SHP77 (cell line): Measurements from ENCODE around the gene SLC19A3.
"Not testable (repeated sequence)": the region's sequence is repeated elsewhere in the genome, so short reads cannot be mapped to it uniquely, and the experiment has no call there.

Experiments
- DNase-seq, 2 experiments: peaks; one replicate each; lab custom pipeline; 2025; lab: John Stamatoyannopoulos, UW

Gene SLC19A3

DNA sequence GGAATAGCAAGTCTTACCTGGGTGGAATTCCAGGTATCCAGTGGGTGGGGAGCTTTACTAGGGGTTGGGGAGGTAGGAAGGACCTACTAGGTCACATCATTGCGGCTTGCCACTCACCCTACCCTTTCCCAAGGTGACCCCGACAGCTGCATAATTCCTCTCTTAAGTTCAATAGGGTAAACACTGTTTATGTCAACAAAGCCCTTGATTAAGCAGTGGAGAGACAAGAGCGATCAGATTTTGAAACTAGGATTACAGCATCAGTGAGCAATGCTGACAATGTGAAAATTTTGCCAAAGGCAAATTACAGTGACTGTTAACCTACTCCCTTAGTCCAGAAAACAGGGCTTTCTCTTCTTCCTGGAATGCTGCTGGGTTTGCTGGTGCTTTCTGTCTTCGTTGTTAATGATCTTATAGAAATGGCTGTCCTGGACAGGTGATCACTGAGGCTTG lies 14.5 kb downstream of the SLC19A3 start:
- DNase-seq = no peak

DNA sequence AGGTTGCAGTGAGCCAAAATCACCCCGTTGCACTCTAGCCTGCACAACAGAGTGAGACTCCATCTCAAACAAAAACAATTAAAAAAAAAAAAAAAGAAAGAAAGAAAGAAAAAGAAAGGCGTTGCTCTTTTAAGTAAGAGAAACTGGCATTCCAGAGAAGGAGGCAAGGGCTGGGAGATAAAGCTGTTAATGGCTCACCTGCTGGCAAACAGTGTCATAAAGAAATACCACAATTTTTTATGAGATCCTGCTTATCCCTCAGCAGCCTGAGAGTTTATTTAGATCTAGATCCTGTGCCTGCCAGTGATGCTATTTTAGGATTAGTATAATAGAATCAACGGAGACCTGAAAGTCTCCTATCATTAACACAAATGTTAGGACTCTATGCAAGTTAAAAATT lies 16.3 kb downstream of the SLC19A3 start:
- DNase-seq = no peak

DNA sequence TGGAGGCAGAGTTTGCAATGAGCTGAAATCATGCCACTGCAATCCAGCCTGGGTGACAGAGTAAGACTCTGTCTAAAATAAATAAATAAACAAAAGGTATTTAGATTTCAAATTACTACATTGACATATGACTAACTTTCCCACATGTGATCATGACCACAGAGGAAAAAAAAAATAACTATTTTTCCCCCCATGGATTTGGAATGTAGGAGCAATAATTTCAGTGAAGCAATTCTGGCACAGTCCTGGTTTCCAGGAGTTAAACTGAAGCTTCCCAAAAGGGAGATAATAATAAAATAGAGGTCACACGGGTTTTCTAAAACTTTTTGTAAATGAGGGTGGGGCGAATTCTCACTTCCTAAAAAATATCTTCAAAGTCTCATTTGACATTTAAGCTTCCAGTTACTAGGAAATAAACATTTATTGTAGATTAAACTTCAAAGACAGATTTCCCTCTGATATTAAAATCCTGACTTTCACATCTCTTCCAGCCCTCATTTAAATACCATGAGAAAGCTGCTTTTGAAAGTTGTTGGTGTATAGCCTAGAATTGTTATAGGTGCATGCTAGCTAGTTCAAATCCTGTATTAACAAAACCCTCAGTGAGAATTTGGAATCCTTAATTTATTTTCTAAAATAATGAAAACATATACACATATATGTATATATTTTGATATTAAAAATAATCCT lies 20.7 kb downstream of the SLC19A3 start:
- DNase-seq = no peak

DNA sequence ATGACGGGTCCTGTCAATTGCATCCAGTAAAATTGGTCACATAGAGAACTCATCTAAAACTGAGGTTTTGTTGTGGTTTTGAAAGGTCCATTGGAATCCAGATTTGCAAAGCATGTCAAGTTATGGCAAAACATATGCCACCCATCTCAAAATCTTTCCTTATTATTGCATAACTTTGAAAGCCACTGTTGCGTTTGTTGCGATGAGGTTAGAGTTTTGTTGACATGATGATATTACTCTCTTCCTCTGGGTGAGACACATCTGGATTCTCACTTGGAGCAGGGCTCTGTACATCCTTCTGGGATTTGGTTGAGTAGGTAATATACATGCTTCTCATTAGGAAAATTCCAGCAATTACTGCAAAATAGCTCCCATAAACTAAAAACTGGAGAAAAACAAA lies 30.6 kb downstream of the SLC19A3 start:
- DNase-seq = no peak

DNA sequence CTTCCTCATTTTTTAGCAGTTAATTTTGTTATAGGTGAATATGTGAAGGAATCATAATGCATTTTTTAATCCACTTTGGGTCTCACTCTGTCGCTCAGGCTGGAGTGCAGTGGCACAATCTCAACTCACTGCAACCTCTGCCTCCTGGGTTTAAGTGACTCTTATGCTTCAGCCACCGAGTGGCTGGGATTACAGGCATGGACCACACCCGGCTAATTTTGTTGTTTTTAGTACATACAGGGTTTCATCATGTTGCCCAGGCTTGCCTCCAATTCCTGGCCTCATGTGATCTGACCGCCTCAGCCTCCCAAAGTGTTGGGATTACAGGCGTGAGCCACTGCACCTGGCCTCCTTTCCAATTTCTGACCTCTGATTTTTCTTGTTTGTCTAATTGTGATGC lies 33.6 kb downstream of the SLC19A3 start:
- no peak for DNase-seq

DNA sequence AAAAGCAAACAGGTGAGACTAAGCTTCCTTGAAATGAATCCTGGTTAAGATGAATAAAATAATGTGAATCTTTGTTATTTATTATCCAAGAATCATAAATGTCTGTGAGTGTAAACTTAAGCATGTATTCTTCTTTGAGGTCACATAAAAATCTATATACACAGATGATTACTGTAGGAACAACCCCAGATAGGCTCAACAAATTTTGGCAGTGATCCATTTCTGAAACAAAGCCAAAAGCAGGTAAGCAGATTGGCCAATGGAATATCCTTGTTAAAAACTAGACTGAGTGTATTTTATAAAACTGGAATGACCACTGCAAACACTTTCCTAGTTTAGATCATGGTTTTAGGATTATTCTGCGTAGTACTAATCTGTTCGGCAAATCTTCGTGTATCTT lies 39.9 kb downstream of the SLC19A3 start:
- no peak for DNase-seq

DNA sequence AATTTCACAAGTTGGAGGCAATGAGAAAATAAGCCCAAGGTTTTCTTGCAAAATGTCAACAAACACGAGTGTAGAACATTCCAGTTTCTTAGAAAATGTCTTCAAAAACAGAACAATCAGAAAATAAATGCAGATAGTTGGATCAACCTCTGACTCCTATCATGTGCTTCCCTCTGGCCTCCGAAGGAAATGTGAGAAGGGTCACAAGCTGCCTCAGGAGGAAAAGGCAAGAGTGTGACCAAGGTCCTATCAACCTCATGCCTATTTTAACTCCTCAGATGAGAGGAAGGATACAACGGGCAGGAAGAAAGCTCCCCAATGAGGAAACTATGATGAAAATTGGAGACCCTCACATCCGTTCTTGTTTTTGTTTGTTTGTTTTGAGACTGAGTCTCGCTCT lies 43.3 kb downstream of the SLC19A3 start:
- DNase-seq = no peak

DNA sequence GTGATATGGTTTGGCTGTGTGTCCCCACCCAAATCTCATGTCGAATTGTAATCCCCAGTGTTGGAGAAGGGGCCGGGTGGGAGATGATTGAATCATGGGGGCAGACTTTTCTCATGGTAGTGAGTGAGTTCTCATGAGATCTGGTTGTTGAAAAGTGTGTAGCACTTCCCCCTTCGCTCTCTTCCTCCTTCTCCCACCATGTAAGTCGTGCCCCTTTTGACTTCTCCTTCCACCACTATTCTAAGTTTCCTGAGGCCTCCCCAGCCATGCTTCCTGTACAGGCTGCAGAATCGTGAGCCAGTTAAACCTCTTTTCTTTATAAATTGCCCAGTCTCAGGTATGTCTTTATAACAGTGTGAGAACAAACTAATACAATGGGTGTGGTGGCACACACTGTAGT lies 44.2 kb downstream of the SLC19A3 start:
- not testable (repeated sequence) for DNase-seq

DNA sequence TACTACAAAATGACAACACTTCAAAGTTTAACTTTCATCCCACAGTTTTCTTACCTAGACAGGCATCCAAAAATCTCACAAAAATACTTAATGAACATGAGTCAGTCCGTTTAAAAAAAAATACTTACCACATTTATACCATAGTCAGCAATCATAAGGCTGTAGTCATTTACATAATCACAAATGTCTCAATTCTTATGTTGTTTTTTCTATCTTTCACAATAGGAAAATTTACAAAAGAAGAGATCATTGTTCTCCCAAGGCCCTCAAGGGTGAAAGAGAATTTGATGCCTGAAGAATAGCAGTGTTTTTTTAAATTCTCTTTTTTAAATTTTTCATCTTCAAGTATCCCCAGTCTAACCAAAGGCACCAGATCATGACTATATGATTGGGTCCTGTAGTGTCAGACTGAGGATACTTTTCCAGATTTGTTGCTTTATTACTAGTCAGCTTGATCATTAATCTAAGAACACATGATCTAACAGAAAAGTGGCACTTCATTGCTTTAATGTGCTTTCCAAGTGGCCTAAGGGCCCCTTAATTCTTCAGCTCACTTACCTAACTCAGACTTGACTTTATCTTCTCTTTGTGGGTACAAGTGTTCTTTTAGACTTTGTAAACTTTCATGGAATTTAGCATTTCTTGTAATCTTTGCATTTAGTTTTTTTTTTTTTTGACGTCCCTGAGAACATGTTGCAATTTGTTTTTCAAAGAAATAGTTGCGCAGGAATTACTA lies 46.5 kb downstream of the SLC19A3 start:
- no peak for DNase-seq

DNA sequence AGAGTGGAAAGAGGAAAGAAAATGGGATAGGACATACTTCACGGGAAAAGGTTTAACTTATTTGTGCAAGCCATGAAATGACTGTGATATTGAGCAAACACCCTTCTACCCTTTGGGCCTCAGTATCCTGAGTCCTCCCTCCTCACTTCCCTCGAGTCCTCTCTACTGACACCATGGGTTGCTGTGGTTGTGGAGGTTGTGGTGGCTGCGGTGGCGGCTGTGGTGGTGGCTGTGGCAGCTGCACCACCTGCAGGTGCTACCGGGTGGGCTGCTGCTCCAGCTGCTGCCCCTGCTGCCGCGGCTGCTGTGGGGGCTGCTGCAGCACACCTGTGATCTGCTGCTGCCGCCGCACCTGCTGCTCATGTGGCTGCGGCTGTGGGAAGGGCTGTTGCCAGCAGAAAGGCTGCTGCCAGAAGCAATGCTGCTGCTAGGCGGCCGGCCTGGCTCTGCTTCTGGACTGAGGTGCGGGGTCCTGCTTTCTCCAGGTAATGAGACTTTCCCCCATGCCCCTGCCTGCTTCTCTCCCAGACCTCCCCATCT lies 51.1 kb downstream of the SLC19A3 start, which contains the start of gene SCYGR5:
Gene SCYGR5 (plus strand): TSS at position 174 of the 540 bp plus-strand sequence. CDS start 0 bp downstream, at position 174.
- not testable (repeated sequence) for DNase-seq

DNA sequence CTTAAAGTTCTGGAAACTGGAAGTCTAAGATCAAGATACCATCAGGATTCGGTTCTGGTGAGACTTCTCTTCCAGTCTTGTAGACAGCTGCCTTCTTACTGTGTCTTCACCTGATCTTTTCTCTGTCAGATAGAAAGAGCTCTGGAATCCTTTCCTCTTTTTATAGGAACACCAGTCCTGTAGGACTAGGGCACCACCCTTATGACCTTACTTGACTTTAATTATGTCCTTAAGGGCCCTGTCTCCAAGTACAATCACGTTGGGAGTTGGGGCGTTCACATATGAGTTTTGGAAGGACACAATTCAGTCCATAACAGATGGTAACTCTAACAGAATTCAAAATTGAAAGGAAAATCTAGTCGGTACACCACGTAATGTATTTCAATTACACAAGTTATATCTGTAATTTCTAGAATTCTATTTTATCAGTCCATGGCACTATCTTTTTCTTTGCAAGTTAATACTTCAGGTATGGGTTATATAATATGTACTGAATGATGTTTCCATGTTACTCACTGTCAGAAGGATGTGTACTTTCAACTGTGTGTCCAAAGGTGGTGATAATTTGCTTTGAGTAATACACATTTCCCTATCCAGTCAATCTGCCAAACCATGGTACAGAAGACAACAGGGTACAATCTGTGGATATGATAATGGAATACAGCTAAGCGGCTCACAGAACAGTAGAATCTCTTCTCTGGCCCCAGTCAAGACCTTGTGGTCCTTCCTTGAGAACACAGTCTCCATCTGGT lies 52.5 kb downstream of the SLC19A3 start:
- DNase-seq = no peak

DNA sequence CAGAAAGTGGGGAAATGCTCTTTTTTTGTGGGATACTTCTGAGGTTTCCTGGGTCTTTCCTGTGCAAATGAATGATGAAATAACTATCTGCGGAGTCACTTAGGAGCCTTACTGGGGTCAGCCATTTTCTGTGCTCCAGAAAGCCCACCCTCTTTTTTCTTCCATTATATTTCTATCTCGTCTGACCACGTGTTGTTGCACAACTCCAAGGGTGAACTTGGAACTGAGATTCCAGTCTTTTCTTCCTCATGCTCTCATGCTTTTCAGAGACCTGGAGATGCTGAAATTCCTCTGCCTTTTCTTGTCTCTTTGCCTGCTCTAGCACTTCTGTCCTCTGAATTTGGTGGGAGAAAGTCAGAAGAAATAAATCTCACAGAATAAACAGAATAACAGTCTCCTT lies 56.0 kb downstream of the SLC19A3 start:
- DNase-seq = no peak

DNA sequence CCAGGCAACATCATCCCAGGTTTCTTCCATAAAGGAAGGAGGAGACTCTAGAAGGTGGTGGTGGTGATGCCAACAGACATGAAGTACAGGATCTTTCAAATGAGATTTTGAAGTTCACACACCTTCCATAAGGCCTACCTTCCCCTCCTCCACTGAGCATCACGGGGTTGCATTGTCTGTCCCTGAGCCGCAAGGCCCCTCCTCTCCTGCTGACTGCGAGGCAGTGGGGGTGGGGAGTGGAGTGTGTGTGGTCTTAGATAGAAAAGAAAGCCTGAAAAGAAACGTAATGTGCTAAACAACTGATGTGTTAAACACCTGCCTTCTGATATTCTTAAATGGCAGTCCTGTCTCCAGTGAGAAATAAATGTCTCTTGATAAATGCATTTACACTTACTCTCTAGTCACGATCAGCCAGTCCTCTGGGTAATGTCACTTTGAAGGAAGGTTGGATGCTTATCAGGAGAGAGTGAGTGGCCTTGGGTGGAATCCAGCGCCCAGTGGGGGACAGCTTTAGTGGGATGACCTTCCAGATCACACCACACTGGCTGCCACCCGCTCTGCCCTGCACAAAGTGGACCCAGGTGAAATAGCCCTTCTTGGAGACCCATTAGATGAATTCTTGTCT lies 56.7 kb downstream of the SLC19A3 start:
- no peak for DNase-seq

DNA sequence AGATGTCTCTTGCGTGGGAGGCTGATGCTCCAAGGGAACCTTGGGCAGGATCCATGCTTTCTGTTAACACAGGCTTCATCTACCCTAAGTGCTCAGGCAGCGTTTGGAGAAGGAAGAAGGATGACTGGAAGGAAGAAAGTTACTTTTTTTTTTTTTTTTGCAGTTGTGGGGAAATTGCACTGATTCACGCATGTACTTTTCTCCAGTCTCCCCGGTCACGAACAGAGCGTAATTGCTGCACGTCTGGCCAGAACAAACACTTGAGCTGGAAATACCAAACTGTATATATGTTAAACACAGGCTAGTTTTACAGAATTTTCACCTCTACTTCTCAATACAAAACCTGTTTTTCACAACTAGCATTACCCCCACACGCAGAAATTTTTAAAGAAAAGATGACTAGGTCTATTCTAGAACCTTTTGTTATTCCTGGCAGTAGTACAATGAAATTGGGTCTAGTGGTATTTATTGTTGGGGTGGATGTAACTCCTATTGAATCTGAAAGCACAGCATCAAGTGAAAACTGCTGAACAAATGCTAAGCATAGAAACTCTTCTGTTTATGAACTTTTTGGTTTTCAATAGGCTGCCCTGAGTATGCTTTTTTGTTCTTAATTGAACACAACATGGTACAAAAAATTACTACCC lies 60.5 kb downstream of the SLC19A3 start:
- DNase-seq = no peak

DNA sequence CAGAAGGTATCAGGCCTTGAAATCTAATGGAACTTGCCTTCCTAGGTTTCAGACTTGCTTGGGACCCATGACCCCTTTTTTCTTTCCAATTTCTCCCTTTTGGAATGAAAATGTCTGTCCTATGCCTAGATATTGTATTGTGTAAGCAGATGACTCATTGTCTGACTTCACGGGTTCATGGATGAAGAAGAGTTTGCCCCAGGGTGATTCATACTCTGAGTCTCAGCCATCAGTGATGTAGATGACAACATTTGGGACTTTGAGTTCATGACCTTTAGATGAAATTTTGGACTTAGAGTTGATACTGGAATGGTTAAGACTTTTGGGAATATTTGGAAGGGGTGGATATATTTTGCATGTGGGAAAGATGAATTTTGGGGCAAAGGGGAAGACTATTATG lies 62.4 kb downstream of the SLC19A3 start:
- no peak for DNase-seq

DNA sequence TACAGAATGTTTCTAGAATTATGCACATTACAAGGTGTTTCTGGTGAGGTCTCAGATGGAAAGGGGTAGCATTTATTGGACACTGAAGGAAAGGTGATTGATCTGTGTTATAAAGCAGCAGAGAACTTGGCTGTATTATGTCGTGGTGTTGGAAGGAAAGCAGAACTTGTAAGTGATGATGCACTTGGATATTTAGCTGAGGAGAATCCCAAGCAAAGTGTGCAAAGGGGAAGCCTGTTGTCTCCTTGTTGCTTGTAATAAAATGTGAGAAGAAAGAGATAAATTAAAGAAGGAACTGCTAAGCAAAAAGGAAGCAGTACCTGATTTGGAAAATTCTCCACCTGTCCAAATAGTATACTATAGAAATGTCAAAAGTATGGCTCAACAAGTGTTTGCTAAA lies 63.4 kb downstream of the SLC19A3 start:
- DNase-seq = no peak

DNA sequence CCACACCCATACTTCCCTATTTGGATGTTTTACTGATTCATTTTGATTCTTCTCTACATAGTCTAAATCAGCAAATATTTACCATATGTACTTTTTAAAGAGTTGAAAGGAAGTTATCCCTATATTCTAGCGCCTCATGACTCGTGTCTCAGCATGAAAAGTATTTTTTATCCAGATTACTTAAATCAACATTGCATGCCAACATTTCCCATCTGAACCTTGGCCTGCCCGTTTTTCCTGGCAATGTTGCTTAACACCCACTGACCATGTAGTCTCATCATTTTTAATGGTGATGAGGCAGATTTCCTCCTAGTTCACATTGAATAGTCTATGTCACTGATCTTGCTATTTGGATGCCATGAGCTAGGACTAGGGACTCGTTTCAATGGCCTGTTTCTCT lies 64.4 kb downstream of the SLC19A3 start:
- DNase-seq = no peak

DNA sequence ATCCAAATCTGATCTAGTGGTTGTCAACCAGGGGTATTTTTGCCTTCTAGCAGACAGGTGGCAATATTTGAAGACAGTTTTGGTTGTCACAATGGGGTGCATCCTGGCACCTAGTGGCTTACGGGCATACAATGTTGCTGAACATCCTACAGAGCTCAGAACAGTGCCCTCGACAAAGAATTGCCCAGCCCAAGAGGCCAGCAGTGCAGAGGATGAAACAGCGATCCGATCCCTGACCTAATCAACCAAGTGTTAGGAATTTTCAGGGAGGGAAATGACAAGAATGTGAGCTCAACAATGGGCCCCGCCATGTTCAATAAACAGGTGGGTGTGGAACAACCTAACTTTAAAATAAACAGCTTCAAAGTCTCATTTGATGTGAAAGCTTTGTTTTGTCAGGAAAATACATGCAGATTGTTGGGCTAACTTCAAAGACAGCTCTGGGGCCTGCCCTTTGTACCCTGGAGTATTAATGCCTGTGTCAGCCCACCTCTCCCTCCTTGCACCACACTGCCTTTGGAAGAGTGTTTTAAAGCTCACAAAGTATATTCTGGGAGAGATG lies 73.8 kb downstream of the SLC19A3 start:
- DNase-seq = no peak

DNA sequence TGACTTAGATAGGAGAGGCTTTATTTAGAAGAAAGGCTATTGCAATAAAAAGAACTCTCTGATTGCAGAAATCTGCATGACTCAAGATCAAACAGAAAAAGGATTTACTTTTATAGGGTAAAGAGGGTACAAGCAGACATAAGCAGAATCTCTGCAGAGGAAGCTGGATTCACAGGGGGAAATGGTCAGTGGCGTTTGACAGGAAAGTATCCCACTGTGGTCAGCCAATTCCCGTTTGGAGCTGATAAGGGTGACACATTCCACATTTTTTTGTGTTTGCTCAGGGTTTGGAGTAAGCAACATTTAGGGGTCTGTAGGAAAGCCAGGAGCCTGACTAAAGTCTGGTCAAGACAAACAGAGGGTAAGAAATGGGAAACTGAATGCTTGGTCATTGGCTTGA lies 75.2 kb downstream of the SLC19A3 start:
- no peak for DNase-seq

DNA sequence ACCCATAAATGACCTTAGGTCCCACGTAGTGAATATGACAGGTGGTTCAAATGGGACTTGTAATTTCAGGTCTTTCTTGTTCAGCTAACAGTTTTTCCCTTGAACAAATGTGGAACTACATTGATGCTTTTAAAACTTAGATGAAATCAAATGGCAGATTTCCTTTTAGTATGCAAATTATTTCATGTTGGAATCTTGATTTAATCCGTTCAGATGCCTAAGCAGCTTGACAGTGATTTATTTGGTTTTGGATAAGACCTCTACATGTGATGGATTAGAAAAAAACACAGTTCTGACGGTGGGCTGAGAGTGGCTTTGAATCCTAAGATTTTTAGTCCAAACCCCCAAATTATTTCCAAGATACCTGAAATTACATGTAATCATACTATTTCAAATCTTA lies 83.6 kb downstream of the SLC19A3 start:
- DNase-seq = no peak
